Measurements from ENCODE around the gene RAB1A.

RAB1A gene

DNA sequence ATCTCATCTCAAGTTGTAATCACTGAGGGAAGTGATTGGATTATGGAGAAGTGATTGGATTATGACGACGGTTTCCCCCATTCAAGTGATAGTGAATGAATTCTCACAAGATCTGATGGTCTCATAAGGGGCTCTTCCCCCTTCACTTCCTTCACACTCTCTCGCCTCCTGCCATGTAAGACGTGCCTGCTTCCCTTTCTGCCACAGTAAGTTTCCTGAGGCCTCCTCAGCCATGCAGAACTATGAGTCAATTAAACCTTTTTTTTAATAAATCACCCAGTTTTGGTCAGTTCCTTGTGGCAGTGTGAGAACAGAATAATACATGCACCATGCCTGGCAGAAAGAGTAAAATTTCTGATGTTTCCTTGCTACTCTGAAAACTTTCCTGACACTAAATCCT, 37.1 kb downstream of the RAB1A start:
- no peak for DNase-seq (ENCODE audit: low read depth)
- no peak overlapping the region for H3K4me3 ChIP-seq (ENCODE audit: low read depth, low read length)
- TF ChIP-seq, protein P1, sequence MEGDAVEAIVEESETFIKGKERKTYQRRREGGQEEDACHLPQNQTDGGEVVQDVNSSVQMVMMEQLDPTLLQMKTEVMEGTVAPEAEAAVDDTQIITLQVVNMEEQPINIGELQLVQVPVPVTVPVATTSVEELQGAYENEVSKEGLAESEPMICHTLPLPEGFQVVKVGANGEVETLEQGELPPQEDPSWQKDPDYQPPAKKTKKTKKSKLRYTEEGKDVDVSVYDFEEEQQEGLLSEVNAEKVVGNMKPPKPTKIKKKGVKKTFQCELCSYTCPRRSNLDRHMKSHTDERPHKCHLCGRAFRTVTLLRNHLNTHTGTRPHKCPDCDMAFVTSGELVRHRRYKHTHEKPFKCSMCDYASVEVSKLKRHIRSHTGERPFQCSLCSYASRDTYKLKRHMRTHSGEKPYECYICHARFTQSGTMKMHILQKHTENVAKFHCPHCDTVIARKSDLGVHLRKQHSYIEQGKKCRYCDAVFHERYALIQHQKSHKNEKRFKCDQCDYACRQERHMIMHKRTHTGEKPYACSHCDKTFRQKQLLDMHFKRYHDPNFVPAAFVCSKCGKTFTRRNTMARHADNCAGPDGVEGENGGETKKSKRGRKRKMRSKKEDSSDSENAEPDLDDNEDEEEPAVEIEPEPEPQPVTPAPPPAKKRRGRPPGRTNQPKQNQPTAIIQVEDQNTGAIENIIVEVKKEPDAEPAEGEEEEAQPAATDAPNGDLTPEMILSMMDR (IDR thresholded peaks at IDR 0.05; ENCODE audit: low read depth, low read length, missing control alignments) = no peak

DNA sequence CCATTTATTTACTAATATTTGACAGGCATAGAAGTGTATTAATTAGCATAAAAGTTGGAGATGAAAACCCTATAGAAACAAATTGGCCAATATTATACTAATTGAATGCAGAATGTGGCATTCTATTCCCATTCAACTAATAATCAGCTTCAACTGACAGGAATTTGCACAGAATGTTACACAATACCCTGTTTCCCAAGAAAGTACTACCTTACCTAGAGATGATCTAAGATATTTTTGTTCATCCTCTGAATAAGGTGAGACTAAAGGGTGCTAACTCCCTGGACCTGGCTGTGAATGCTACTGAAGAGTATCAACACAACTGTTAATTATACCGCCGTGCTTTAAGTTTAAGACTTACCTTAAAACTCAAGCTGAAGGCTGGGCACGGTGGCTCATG, 44.8 kb downstream of the RAB1A start:
- TF ChIP-seq, protein P1 (IDR thresholded peaks at IDR 0.05; ENCODE audit: low read depth, low read length, missing control alignments) = no peak
- no peak for DNase-seq (ENCODE audit: low read depth)
- no peak overlapping the region for H3K4me3 ChIP-seq (ENCODE audit: low read depth, low read length)

DNA sequence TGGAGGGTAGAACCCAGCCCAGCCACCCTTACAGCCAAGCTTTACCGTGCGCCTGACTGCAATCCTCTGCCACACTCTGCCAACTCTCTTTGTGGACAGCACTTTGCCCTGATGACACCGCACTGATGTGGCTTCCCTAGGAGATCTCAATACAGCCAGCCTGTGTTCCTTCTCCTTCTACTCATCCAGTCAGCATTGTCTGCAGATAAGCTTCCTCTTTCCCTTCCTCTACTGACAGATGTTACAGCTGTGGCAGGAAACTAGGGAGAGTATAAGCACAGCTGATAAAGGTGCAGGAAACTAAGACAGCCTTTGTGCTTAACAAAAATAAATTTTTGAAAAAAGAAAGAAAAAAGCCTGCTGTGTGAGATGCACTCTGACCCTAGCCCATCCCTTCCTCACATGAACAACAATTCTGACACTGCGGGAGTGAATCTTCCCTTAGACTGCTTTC, 48.6 kb downstream of the RAB1A start:
- H3K4me3 ChIP-seq (ENCODE audit: low read depth, low read length) = no peak overlapping the region
- DNase-seq (ENCODE audit: low read depth) = no peak
- TF ChIP-seq, protein P1 (IDR thresholded peaks at IDR 0.05; ENCODE audit: low read depth, low read length, missing control alignments) = no peak

DNA sequence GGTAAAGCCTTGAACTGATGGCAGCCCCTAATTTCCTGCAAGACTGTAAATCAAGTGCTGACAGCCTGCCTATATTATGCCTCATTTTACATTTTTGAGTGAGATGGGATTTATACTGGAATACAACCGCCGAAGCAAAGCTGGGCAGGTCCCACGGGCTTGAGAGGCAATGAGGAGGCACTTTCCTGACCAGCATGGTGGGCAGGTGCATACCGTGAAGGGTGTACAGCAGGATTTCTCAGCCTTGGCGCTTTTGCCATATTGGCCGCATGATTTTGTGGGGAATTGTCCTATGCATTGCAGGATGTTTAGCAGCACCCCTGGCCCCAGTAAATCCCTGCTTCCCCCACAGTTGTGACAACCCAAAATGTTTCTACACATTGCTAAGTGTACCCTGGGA, 50.9 kb downstream of the RAB1A start:
- TF ChIP-seq, protein P1 (IDR thresholded peaks at IDR 0.05; ENCODE audit: low read depth, low read length, missing control alignments) = no peak
- DNase-seq (ENCODE audit: low read depth) = no peak
- H3K4me3 ChIP-seq (ENCODE audit: low read depth, low read length) = no peak overlapping the region

DNA sequence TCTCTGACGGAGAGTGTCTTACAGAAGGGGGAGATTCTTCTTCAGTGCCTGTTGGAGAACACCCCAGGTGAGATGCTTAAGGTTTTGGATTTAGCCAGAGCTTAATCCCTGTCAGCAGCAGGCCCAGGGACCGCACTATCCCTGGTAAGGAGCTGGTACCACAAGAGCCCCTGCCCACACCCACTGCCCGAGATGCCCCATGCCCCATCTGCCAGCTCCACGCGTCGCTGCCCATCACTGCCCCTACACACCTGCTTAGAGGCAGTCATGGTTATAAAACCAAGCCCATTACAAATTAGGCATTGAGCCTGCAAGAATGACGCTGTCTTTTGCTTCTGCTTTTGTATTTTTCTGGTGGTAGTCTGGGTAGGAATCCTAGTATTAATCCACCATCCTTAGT, 52.0 kb downstream of the RAB1A start:
- DNase-seq (ENCODE audit: low read depth) = no peak
- TF ChIP-seq, protein P1 (IDR thresholded peaks at IDR 0.05; ENCODE audit: low read depth, low read length, missing control alignments) = no peak
- H3K4me3 ChIP-seq (ENCODE audit: low read depth, low read length) = no peak overlapping the region

DNA sequence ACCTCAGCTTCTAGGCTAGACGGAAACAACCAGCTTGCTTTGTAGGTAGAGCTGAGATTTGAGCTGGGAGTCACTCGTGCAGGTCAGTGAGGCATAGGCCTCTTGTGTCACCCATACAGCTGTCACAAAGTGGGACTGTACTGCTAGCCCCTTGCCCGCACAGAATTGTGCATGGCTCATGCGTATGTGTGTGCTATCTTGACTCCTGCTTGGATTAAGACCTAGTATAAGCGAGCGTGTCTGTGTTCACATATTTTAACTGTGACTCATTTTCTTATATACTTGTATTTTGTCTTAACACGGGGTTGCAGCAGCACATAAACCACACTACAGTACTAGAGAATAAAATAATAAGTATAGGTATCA, 53.6 kb downstream of the RAB1A start:
- TF ChIP-seq, protein P1 (IDR thresholded peaks at IDR 0.05; ENCODE audit: low read depth, low read length, missing control alignments) = no peak
- DNase-seq (ENCODE audit: low read depth) = no peak
- no peak overlapping the region for H3K4me3 ChIP-seq (ENCODE audit: low read depth, low read length)

DNA sequence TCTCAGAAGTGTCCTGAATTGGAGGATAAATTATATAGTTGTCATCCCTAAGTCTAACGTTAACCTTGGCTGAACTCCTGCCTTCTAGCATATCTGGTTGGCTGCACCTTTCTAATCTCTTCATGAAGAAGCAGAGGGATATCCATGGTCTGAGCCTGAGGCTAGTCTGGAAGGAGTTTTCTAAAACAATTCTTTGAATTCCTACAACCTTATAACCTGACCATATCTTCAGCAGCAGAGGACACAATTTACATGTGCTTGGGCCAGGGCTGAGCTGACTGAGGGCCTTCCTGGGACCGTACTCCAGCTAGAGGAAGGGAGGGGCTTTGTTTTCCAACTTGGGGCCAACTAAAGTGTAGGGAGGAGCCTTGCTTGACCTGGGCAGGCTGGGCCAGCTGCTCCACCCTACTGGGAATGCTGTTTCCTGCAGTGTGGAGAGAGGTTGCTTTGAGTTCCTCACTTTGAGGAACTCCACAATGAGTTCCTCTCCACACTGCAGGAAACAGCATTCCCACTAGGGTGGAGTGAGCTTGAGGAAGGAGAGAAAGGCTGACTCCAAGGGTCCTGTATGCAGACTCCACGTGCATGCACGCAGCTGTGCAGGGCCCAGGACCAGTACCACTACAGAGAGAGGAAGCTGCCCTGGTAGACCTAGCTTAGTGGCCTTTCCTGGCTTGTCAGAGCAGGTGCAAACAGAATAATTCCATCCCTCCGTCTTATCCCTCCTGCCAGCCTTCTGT, 54.1 kb downstream of the RAB1A start:
- H3K4me3 ChIP-seq (ENCODE audit: low read depth, low read length) = no peak overlapping the region
- TF ChIP-seq, protein P1 (IDR thresholded peaks at IDR 0.05; ENCODE audit: low read depth, low read length, missing control alignments) = no peak
- DNase-seq (ENCODE audit: low read depth) = no peak

All from GM12864 (cell line).